SK-N-SH treated with all-trans-retinoic acid at 6 μM for 48 hours (cell line): Measurements from ENCODE around the gene SIPA1.

Source experiments
- ATAC-seq: fragments of 200-7000 bp; cut with Tn5 transposase; 3 replicates; pipeline ENCODE4 v1.9.1; 2020; ENCODE audit warnings: mild to moderate bottlenecking, moderate library complexity
- ARNTL ChIP-seq: fragments of 450-650 bp; formaldehyde crosslinking; IDR thresholded peaks from 2 replicates; pipeline ENCODE4 v1.5.0; 2020; ENCODE audit warnings: low read depth, mild to moderate bottlenecking, moderate library complexity, borderline replicate concordance
- CSDC2 ChIP-seq: fragments of 250-450 bp; sonication (Bioruptor Pico); IDR thresholded peaks from 2 replicates; pipeline ENCODE4 v1.5.0; 2020; ENCODE audit warnings: mild to moderate bottlenecking, moderate library complexity
- ESRRG ChIP-seq: fragments of 250-450 bp; sonication (Bioruptor Pico); IDR thresholded peaks from 2 replicates; pipeline ENCODE4 v1.6.1; 2021; ENCODE audit warnings: mild to moderate bottlenecking
- GLIS3 ChIP-seq: fragments of 250-450 bp; sonication (Bioruptor Pico); IDR thresholded peaks from 2 replicates; pipeline ENCODE4 v1.5.0; 2020; ENCODE audit warnings: mild to moderate bottlenecking, moderate library complexity
- ISL1 ChIP-seq: fragments of 250-450 bp; sonication (Bioruptor Pico); IDR thresholded peaks from 2 replicates; pipeline ENCODE4 v2.1.2; 2022; ENCODE audit warnings: mild to moderate bottlenecking, moderate library complexity
- OSR1 ChIP-seq: fragments of 250-450 bp; sonication (Bioruptor Pico); IDR thresholded peaks from 2 replicates; pipeline ENCODE4 v1.8.0; 2022; ENCODE audit warnings: moderate library complexity, mild to moderate bottlenecking, inconsistent platforms
- PPARA ChIP-seq: fragments of 250-450 bp; sonication (Bioruptor Pico); IDR thresholded peaks from 2 replicates; pipeline ENCODE4 v1.5.0; 2020; ENCODE audit warnings: mild to moderate bottlenecking, borderline replicate concordance
- SNAI2 ChIP-seq: fragments of 250-450 bp; sonication (Bioruptor Pico); IDR thresholded peaks from 2 replicates; pipeline ENCODE4 v1.5.0; 2020; ENCODE audit warnings: mild to moderate bottlenecking, moderate library complexity
- TCF4 ChIP-seq: fragments of 250-450 bp; sonication (Bioruptor Pico); IDR thresholded peaks from 2 replicates; pipeline ENCODE4 v1.8.0; 2021; ENCODE audit warnings: mild to moderate bottlenecking, moderate library complexity, borderline replicate concordance
- ZC3H10 ChIP-seq: fragments of 250-450 bp; sonication (Bioruptor Pico); IDR thresholded peaks from 2 replicates; pipeline ENCODE4 v1.5.1; 2021; ENCODE audit warnings: mild to moderate bottlenecking, moderate library complexity
- ZFP3 ChIP-seq: fragments of 250-450 bp; sonication (Bioruptor Pico); IDR thresholded peaks from 2 replicates; pipeline ENCODE4 v1.5.0; 2020; ENCODE audit warnings: mild to moderate bottlenecking, moderate library complexity
- ZFP30 ChIP-seq: fragments of 450-650 bp; formaldehyde crosslinking; IDR thresholded peaks from 2 replicates; pipeline ENCODE4 v1.5.0; 2022; ENCODE audit warnings: mild to moderate bottlenecking, moderate library complexity
- ZNF565 ChIP-seq: fragments of 450-650 bp; formaldehyde crosslinking; conservative IDR thresholded peaks from 2 replicates; pipeline ENCODE4 v1.5.0; 2020; ENCODE audit warnings: low read depth, mild to moderate bottlenecking, moderate library complexity
- ZNF70 ChIP-seq: fragments of 450-650 bp; formaldehyde crosslinking; IDR thresholded peaks from 2 replicates; pipeline ENCODE4 v1.5.0; 2020; ENCODE audit warnings: mild to moderate bottlenecking, moderate library complexity
- ZNF8 ChIP-seq: fragments of 450-650 bp; formaldehyde crosslinking; IDR thresholded peaks from 2 replicates; pipeline ENCODE4 v1.5.0; 2020; ENCODE audit warnings: mild to moderate bottlenecking, moderate library complexity
- TF ChIP-seq, protein P1 (sequence below): fragments of 250-450 bp; sonication (Bioruptor Pico); IDR thresholded peaks from 2 replicates; pipeline ENCODE4 v1.5.1; 2020; ENCODE audit warnings: low read depth, mild to moderate bottlenecking, moderate library complexity
- TF ChIP-seq, protein P2 (sequence below): fragments of 250-450 bp; sonication (Bioruptor Pico); IDR thresholded peaks from 2 replicates; pipeline ENCODE4 v1.5.0; 2020; ENCODE audit warnings: mild to moderate bottlenecking, moderate library complexity
- TF ChIP-seq, protein P3 (sequence below): fragments of 250-450 bp; sonication (Bioruptor Pico); IDR thresholded peaks from 2 replicates; pipeline ENCODE4 v1.8.0; 2021; ENCODE audit warnings: low read depth, mild to moderate bottlenecking, moderate library complexity, borderline replicate concordance
- TF ChIP-seq, protein P4 (sequence below): fragments of 250-450 bp; sonication (Bioruptor Pico); IDR thresholded peaks from 2 replicates; pipeline ENCODE4 v1.8.0; 2020; ENCODE audit warnings: mild to moderate bottlenecking, moderate library complexity, borderline replicate concordance
- TF ChIP-seq, protein P5 (sequence below): fragments of 250-450 bp; sonication (Bioruptor Pico); IDR thresholded peaks from 2 replicates; pipeline ENCODE4 v1.5.1; 2021; ENCODE audit warnings: mild to moderate bottlenecking, moderate library complexity

The SIPA1 gene

DNA sequence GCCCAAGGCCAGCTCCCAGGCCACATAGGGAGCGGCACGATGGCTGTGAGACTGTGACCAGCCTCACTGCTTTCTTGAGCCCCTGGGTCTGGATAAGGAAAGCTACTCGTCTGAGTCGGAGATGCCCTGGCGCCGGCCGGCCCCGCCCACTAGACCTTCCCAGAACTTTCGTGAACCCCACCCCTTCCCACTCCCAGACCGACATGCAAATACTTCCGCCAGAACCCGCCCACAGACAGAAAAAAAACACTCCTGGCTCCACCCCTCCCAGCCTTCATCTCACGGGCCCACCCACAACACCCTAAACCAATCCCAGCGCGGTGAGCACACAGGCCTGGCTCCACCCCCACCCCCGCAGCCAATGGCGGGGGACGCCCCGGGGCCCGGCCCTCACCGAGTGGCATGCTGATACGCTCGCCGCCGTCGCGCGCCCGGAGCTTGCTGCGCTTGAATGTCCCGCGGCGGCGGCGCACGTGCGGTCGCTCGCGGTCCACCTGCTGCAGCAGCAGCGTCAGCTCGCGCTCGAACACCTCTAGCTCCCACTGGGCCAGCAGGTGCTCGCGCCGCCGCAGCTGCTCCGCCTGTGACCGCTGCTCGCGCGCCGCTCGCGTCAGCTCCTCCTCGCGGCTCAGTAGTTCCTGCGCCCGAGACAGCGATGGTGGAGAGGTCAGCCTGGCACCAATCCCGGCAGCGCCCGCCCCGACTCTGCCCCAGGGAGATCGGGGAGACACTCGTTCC is 30.9 kb upstream of the SIPA1 start:
- ATAC-seq: peak; percentile 99

DNA sequence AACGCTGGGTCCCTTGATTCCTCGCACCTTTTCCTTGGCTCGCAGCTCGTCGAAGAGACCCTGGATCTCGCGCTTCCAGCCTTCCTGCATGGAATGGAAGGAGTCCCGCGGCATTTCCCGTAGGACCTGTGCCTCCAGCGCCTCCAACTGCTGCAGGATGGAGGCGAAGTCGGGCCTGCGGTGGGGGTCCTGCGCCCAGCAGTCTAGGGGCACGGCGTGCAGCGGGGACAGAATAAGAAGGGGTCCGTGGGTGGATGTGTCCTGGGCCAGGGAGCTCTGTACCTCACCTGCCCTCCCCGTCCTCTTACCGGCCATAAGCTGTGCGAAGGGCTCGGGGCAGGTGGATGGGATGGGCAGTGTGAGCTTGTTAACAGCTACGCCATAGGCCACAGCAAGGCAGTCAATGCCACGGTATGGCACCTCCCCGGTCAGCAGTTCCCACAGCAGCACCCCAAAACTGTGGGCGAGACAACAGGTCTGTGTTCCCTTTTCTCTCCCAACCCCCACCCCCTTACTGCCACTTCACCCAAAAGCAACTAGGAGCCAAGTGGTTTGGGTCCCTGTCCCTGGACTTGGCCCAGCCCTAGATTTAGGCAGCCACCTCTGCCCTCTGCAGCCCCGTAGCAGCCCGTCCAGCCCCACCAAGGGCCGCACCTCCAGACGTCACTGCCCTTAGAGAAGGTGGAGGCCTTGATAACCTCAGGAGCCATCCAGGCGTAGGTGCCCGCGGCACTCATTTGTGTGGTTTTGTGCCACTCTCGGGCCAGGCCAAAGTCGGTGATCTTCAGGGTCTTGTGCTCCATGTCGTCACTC is 30.1 kb upstream of the SIPA1 start:
- no peak; the same call in 1 of the 3 replicates for ATAC-seq
- TF ChIP-seq ZFP30 (CRISPR knock-in tag) (no peak), ISL1 (no peak), ZNF70 (CRISPR knock-in tag) (no peak), TCF4 (CRISPR knock-in tag) (no peak), PPARA (no peak), ZC3H10 (CRISPR knock-in tag) (no peak), ZNF8 (CRISPR knock-in tag) (no peak), ZFP3 (CRISPR knock-in tag) (no peak)
- TF ChIP-seq, protein P1, sequence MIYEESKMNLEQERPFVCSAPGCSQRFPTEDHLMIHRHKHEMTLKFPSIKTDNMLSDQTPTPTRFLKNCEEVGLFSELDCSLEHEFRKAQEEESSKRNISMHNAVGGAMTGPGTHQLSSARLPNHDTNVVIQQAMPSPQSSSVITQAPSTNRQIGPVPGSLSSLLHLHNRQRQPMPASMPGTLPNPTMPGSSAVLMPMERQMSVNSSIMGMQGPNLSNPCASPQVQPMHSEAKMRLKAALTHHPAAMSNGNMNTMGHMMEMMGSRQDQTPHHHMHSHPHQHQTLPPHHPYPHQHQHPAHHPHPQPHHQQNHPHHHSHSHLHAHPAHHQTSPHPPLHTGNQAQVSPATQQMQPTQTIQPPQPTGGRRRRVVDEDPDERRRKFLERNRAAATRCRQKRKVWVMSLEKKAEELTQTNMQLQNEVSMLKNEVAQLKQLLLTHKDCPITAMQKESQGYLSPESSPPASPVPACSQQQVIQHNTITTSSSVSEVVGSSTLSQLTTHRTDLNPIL (CRISPR knock-in tag): no peak

More for the DNA sequence above, 30.9 kb upstream of the SIPA1 start:
- TF ChIP-seq TCF4 (CRISPR knock-in tag) (no peak), ESRRG (CRISPR knock-in tag) (no peak), ARNTL (CRISPR knock-in tag) (no peak), CSDC2 (CRISPR knock-in tag) (no peak), OSR1 (CRISPR knock-in tag) (no peak), PPARA (no peak), SNAI2 (CRISPR knock-in tag) (no peak), ZFP3 (CRISPR knock-in tag) (no peak), GLIS3 (CRISPR knock-in tag) (no peak), ISL1 (no peak), ZNF565 (CRISPR knock-in tag) (no peak)
- TF ChIP-seq, protein P2, sequence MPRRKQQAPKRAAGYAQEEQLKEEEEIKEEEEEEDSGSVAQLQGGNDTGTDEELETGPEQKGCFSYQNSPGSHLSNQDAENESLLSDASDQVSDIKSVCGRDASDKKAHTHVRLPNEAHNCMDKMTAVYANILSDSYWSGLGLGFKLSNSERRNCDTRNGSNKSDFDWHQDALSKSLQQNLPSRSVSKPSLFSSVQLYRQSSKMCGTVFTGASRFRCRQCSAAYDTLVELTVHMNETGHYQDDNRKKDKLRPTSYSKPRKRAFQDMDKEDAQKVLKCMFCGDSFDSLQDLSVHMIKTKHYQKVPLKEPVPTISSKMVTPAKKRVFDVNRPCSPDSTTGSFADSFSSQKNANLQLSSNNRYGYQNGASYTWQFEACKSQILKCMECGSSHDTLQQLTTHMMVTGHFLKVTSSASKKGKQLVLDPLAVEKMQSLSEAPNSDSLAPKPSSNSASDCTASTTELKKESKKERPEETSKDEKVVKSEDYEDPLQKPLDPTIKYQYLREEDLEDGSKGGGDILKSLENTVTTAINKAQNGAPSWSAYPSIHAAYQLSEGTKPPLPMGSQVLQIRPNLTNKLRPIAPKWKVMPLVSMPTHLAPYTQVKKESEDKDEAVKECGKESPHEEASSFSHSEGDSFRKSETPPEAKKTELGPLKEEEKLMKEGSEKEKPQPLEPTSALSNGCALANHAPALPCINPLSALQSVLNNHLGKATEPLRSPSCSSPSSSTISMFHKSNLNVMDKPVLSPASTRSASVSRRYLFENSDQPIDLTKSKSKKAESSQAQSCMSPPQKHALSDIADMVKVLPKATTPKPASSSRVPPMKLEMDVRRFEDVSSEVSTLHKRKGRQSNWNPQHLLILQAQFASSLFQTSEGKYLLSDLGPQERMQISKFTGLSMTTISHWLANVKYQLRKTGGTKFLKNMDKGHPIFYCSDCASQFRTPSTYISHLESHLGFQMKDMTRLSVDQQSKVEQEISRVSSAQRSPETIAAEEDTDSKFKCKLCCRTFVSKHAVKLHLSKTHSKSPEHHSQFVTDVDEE (CRISPR knock-in tag): no peak
- TF ChIP-seq, protein P3, sequence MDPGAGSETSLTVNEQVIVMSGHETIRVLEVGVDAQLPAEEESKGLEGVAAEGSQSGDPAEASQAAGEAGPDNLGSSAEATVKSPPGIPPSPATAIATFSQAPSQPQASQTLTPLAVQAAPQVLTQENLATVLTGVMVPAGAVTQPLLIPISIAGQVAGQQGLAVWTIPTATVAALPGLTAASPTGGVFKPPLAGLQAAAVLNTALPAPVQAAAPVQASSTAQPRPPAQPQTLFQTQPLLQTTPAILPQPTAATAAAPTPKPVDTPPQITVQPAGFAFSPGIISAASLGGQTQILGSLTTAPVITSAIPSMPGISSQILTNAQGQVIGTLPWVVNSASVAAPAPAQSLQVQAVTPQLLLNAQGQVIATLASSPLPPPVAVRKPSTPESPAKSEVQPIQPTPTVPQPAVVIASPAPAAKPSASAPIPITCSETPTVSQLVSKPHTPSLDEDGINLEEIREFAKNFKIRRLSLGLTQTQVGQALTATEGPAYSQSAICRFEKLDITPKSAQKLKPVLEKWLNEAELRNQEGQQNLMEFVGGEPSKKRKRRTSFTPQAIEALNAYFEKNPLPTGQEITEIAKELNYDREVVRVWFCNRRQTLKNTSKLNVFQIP (CRISPR knock-in tag): no peak
- TF ChIP-seq, protein P4, sequence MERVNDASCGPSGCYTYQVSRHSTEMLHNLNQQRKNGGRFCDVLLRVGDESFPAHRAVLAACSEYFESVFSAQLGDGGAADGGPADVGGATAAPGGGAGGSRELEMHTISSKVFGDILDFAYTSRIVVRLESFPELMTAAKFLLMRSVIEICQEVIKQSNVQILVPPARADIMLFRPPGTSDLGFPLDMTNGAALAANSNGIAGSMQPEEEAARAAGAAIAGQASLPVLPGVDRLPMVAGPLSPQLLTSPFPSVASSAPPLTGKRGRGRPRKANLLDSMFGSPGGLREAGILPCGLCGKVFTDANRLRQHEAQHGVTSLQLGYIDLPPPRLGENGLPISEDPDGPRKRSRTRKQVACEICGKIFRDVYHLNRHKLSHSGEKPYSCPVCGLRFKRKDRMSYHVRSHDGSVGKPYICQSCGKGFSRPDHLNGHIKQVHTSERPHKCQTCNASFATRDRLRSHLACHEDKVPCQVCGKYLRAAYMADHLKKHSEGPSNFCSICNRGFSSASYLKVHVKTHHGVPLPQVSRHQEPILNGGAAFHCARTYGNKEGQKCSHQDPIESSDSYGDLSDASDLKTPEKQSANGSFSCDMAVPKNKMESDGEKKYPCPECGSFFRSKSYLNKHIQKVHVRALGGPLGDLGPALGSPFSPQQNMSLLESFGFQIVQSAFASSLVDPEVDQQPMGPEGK: no peak
- TF ChIP-seq, protein P5, sequence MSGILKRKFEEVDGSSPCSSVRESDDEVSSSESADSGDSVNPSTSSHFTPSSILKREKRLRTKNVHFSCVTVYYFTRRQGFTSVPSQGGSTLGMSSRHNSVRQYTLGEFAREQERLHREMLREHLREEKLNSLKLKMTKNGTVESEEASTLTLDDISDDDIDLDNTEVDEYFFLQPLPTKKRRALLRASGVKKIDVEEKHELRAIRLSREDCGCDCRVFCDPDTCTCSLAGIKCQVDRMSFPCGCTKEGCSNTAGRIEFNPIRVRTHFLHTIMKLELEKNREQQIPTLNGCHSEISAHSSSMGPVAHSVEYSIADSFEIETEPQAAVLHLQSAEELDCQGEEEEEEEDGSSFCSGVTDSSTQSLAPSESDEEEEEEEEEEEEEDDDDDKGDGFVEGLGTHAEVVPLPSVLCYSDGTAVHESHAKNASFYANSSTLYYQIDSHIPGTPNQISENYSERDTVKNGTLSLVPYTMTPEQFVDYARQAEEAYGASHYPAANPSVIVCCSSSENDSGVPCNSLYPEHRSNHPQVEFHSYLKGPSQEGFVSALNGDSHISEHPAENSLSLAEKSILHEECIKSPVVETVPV (CRISPR knock-in tag): no peak
- TF ChIP-seq, protein P1 (CRISPR knock-in tag): no peak
